Measurements from ENCODE around the gene OSER1.

OSER1 gene

GRCh38 chr20:44181611-44182010 is 29.0 kb downstream of the OSER1 start:
- no peak for TF ChIP-seq CTCF (conservative IDR thresholded peaks at IDR 0.05; ENCODE audit: low read depth, low read length)
- Histone ChIP-seq H2AFZ (ENCODE audit: low read depth) (no peak overlapping the region), H3K4me1 (ENCODE audit: low read depth, poor library complexity, severe bottlenecking) (no peaks in the 10 kb centered on the region), H3K27me3 (ENCODE audit: insufficient read depth, low read depth) (no peaks in the 10 kb centered on the region), H3K4me3 (IDR thresholded peaks at IDR 0.05; ENCODE audit: insufficient read depth, low read depth, low read length) (no peak overlapping the region), H3K4me2 (no peak overlapping the region), H3K36me3 (ENCODE audit: insufficient read depth) (no peaks in the 10 kb centered on the region), H3K27ac (no peak overlapping the region), H3K9ac (no peak overlapping the region), H3K79me2 (ENCODE audit: insufficient read depth, low read depth) (no peaks in the 10 kb centered on the region), H4K20me1 (ENCODE audit: insufficient read depth) (no peaks in the 10 kb centered on the region)

- Histone ChIP-seq H4K20me1 (ENCODE audit: insufficient read depth) (no peaks in the 10 kb centered on the region), H3K36me3 (ENCODE audit: insufficient read depth) (no peaks in the 10 kb centered on the region), H3K27ac (no peak overlapping the region), H3K4me1 (ENCODE audit: low read depth, poor library complexity, severe bottlenecking) (no peaks in the 10 kb centered on the region), H3K27me3 (ENCODE audit: insufficient read depth, low read depth) (no peaks in the 10 kb centered on the region), H3K4me3 (IDR thresholded peaks at IDR 0.05; ENCODE audit: insufficient read depth, low read depth, low read length) (no peak overlapping the region), H3K4me2 (no peak overlapping the region), H3K9ac (no peak overlapping the region), H3K79me2 (ENCODE audit: insufficient read depth, low read depth) (no peaks in the 10 kb centered on the region), H2AFZ (ENCODE audit: low read depth) (no peak overlapping the region)
- no peak for TF ChIP-seq CTCF (conservative IDR thresholded peaks at IDR 0.05; ENCODE audit: low read depth, low read length)
Measured at GRCh38 chr20:44180814-44181213, 29.8 kb downstream of the OSER1 start.

DNA sequence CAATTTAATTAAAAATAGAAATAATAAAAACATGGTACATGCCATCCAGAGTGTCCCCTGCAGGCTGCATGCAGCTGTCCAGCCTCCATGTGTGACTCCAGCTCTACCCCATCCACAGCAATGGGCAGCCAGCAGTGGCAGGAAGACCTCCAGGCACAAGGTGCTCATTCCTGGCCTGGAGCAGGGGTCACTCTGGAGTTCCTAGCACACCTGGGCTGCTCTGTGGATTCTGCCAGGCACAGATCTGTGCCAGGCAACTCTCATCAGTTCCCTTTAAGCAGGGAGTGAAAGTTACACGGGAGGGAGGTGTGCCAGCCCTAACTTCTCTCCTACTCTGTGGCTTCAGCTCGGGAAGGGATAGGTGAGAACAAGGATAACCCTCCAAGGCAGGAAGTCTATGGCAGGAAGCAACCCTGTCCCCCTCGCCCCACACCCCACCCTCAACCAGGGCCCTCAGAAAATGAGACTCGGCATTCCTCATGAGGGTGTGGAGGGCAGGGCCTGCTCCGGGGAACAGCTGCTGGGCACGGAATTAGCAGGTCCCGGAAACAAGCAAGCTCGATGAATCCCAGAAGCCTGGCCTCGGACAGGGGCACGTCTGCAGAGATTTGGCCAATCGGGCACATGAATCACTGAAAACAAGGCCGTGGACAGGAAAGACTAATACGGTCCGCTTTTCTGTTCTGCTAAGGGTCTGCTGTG is 33.6 kb downstream of the OSER1 start:
- H3K79me2 ChIP-seq (ENCODE audit: insufficient read depth, low read depth): no peaks in the 10 kb centered on the region
- no peak overlapping the region for H3K4me3 ChIP-seq (IDR thresholded peaks at IDR 0.05; ENCODE audit: insufficient read depth, low read depth, low read length)
- no peaks in the 10 kb centered on the region for H3K36me3 ChIP-seq (ENCODE audit: insufficient read depth)
- H3K27me3 ChIP-seq (ENCODE audit: insufficient read depth, low read depth): no peaks in the 10 kb centered on the region
- TF ChIP-seq CTCF (conservative IDR thresholded peaks at IDR 0.05; ENCODE audit: low read depth, low read length): no peak
- H3K4me2 ChIP-seq: no peak overlapping the region
- no peak overlapping the region for H2AFZ ChIP-seq (ENCODE audit: low read depth)
- no peaks in the 10 kb centered on the region for H4K20me1 ChIP-seq (ENCODE audit: insufficient read depth)
- no peak overlapping the region for H3K9ac ChIP-seq
- H3K27ac ChIP-seq: no peak overlapping the region
- H3K4me1 ChIP-seq (ENCODE audit: low read depth, poor library complexity, severe bottlenecking): no peaks in the 10 kb centered on the region

DNA sequence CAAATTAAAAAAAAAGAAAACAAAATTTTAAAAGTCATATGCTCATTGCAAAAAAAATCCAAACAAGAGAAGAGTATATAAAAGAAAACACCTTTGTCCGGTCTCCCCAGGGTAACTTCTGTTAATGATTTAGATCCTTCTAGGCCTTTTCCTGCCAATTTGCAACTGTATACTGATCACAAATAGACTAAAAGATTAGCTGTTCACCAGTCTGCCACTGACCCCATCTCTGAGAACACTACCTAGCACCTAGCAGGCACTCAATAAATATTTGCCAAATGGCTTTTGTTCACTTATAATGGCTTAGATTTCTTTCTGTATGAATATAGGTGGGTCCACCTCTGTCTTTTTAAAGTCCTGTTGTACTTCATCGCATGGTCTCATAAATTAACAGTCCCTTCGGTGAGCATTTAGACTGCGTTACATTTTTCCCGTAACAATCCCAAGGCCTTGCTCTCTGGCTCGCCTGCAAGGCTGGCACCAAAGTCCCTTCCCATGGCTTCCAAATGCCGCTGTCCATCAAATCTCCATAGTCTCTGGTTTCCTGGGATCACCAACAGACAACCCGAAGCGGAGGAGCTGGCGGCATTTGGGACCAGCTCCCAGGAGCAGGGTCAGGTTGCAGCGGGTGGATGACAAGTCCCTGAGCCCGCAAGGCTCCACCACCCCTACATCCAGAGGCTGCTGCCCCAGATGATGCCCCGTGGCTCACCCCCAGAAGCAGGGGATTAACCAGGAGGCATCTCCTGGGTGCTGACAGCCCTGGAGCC is 35.4 kb downstream of the OSER1 start:
- Histone ChIP-seq H2AFZ (ENCODE audit: low read depth) (no peak overlapping the region), H3K4me1 (ENCODE audit: low read depth, poor library complexity, severe bottlenecking) (no peaks in the 10 kb centered on the region), H3K27me3 (ENCODE audit: insufficient read depth, low read depth) (no peaks in the 10 kb centered on the region), H3K4me2 (no peak overlapping the region), H3K4me3 (IDR thresholded peaks at IDR 0.05; ENCODE audit: insufficient read depth, low read depth, low read length) (no peak overlapping the region), H3K27ac (no peak overlapping the region), H3K9ac (no peak overlapping the region), H3K79me2 (ENCODE audit: insufficient read depth, low read depth) (no peaks in the 10 kb centered on the region), H4K20me1 (ENCODE audit: insufficient read depth) (no peaks in the 10 kb centered on the region), H3K36me3 (ENCODE audit: insufficient read depth) (no peaks in the 10 kb centered on the region)
- no peak for TF ChIP-seq CTCF (conservative IDR thresholded peaks at IDR 0.05; ENCODE audit: low read depth, low read length)
